ENCODE measurements around the gene DOCK11.

- TF ChIP-seq CTCF (IDR thresholded peaks at IDR 0.05) (no peak), POLR2A (IDR thresholded peaks at IDR 0.05) (no peak), EP300 (IDR thresholded peaks at IDR 0.05) (no peak)
These were observed 218.9 kb downstream of the DOCK11 start for GRCh38 chrX:118714521-118714920.
